GM23248 (cell line): ENCODE measurements around the gene RAD51B. TPM values are rescaled to one million over a fixed set of nuclear protein-coding genes. Genes with fewer than 3 reads are reported as not detected.
"Not testable (repeated sequence)": the region's sequence is repeated elsewhere in the genome, so short reads cannot be mapped to it uniquely, and the experiment has no call there.

Experiments used
- DNase-seq: peaks from one replicate; pipeline ENCODE4 v3.0.0-alpha.2; 2015
- H2AFZ ChIP-seq: fragments of 200-600 bp; sonication (generic); 2 replicates; pipeline ENCODE4 v1.6.1; 2016; ENCODE audit warnings: antibody characterized with exemption
- H3F3A ChIP-seq: fragments of 200-600 bp; sonication (generic); 2 replicates; pipeline ENCODE4 v1.6.1; 2016; ENCODE audit warnings: mild to moderate bottlenecking, antibody characterized with exemption, mixed run types; ENCODE audit not compliant: insufficient read depth
- H3K27ac ChIP-seq: fragments of 200-600 bp; sonication (generic); 2 replicates; pipeline ENCODE4 v1.5.1; 2016; ENCODE audit warnings: mild to moderate bottlenecking
- H3K27me3 ChIP-seq: fragments of 200-600 bp; sonication (generic); replicated peaks from 2 replicates; pipeline ENCODE4 v1.6.1; 2016; ENCODE audit warnings: mild to moderate bottlenecking; ENCODE audit not compliant: insufficient read depth
- H3K36me3 ChIP-seq: fragments of 200-600 bp; sonication (generic); 2 replicates; pipeline ENCODE4 v1.6.1; 2016; ENCODE audit warnings: low read depth, mild to moderate bottlenecking
- H3K4me1 ChIP-seq: fragments of 200-600 bp; sonication (generic); 2 replicates; pipeline ENCODE4 v1.6.1; 2016; ENCODE audit warnings: mild to moderate bottlenecking; ENCODE audit not compliant: insufficient read depth
- H3K4me2 ChIP-seq: fragments of 200-600 bp; sonication (generic); one replicate; pipeline ENCODE4 v1.6.1; 2016; ENCODE audit warnings: mild to moderate bottlenecking; ENCODE audit not compliant: unreplicated experiment
- H3K4me3 ChIP-seq: fragments of 200-600 bp; sonication (generic); 2 replicates; pipeline ENCODE4 v1.5.1; 2016; ENCODE audit warnings: mild to moderate bottlenecking
- H3K79me2 ChIP-seq: fragments of 200-600 bp; sonication (generic); 2 replicates; pipeline ENCODE4 v1.6.1; 2016; ENCODE audit warnings: mild to moderate bottlenecking; ENCODE audit not compliant: insufficient read depth
- H3K9ac ChIP-seq: fragments of 200-600 bp; sonication (generic); 2 replicates; pipeline ENCODE4 v1.6.1; 2016; ENCODE audit warnings: mild to moderate bottlenecking
- H3K9me2 ChIP-seq: fragments of 200-600 bp; sonication (generic); 2 replicates; pipeline ENCODE4 v1.6.1; 2016; ENCODE audit warnings: mixed run types, mild to moderate bottlenecking, moderate library complexity; ENCODE audit not compliant: insufficient read depth
- H3K9me3 ChIP-seq: fragments of 200-600 bp; sonication (generic); one replicate; pipeline ENCODE4 v1.6.1; 2017; ENCODE audit warnings: low read depth
- H4K20me1 ChIP-seq: fragments of 200-600 bp; sonication (generic); 2 replicates; pipeline ENCODE4 v1.6.0; 2016; ENCODE audit not compliant: insufficient read depth
- EZH2 ChIP-seq: fragments of 200-600 bp; sonication (generic); IDR thresholded peaks from 2 replicates; pipeline ENCODE4 v1.6.1; 2018; ENCODE audit warnings: antibody characterized with exemption, mild to moderate bottlenecking; ENCODE audit not compliant: insufficient read depth, poor library complexity, severe bottlenecking
- EZH2phosphoT487 ChIP-seq: fragments of 200-600 bp; sonication (generic); IDR thresholded peaks from 2 replicates; pipeline ENCODE4 v1.6.1; 2018; ENCODE audit warnings: antibody characterized with exemption, moderate library complexity, mild to moderate bottlenecking, low read depth; ENCODE audit not compliant: insufficient read depth
- WGBS, 2 experiments: methylation state at CpG; one replicate each; pipeline ENCODE4 v1.1.6; 2015 to 2017; ENCODE audit warnings: low lambda C conversion rate in 2 of 2, low coverage in 1 of 2; ENCODE audit errors: missing lambda C conversion rate in 2 of 2; 5-methylcytosine and 5-hydroxymethylcytosine counted together
- in situ Hi-C: fragments of 300-500 bp; cut with MboI; formaldehyde crosslinking; loops from 2 replicates; pipeline ENCODE4 v1.15.0; 2020
- polyA plus RNA-seq: library from polyadenylated mRNA; unstranded; fragments of >200 nt; fragmentation: Nextera tagmentation; extraction: Ambion mirVana; gene quantifications from 2 replicates; pipeline ENCODE4 v1.2.1, GENCODE V29; 2016
- total RNA-seq: library from RNA; depleted of rRNA; stranded (reverse); fragments of >200 nt; shearing (Covaris generic); gene quantifications from 2 replicates; pipeline ENCODE4 v1.2.3, GENCODE V29; 2014

RAD51B gene
- total and polyA plus RNA-seq, 2 experiments from 2014 or later = 4.0 to 8.8 TPM

DNA sequence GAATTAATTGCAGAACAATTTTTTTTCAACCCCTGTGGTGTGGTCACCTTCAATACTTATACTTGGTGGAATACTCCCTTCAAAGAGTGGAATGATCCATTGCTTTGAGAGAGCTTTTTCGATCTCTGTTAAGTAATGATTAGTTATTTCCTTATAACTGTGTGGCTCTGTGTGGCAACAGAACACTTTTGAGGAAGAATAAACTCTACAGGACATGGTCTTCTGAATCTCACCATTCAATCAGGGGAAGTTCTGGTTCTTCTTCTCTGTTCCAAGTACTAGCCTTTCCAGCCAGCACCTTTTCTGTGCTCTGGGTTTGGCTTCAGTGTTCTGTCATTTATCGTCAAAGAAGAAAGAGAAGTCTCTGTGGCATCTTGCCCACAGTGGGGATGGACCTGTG lies 604.1 kb downstream of the RAD51B start:
- no peaks in the 10 kb centered on the region for H3F3A ChIP-seq
- no peak overlapping the region for H3K4me2 ChIP-seq
- 91 to 100% methylated on average over 2 of the region's 2 CpGs for WGBS, 2 experiments
- TF ChIP-seq EZH2 = no peak
- no peaks in the 10 kb centered on the region for H3K27me3 ChIP-seq
- H3K9me3 ChIP-seq = no peaks in the 10 kb centered on the region
- H4K20me1 ChIP-seq = no peaks in the 10 kb centered on the region
- H2AFZ ChIP-seq = no peak overlapping the region
- peaks cover 3% of the 10 kb centered on the region; the same call in 1 of the 2 replicates for H3K4me1 ChIP-seq
- H3K27ac ChIP-seq = no peak overlapping the region
- no peaks in the 10 kb centered on the region for H3K36me3 ChIP-seq
- DNase-seq = no peak
- no peak overlapping the region for H3K4me3 ChIP-seq
- in situ Hi-C loops = no loop called here
- no peaks in the 10 kb centered on the region for H3K9me2 ChIP-seq
- no peaks in the 10 kb centered on the region for H3K79me2 ChIP-seq
- H3K9ac ChIP-seq = no peak overlapping the region

- no peaks in the 10 kb centered on the region for H4K20me1 ChIP-seq
- in situ Hi-C loops = no loop called here
- no peaks in the 10 kb centered on the region for H3K9me3 ChIP-seq
- no peak overlapping the region for H3K9ac ChIP-seq
- H3K27me3 ChIP-seq = no peaks in the 10 kb centered on the region
- H3K79me2 ChIP-seq = no peaks in the 10 kb centered on the region
- no peak overlapping the region for H2AFZ ChIP-seq
- 50 to 53% methylated on average over 2 of the region's 2 CpGs for WGBS, 2 experiments
- no peaks in the 10 kb centered on the region for H3K36me3 ChIP-seq
- H3F3A ChIP-seq = no peaks in the 10 kb centered on the region
- H3K4me2 ChIP-seq = no peak overlapping the region
- TF ChIP-seq EZH2 = no peak
- no peak for TF ChIP-seq EZH2phosphoT487
- H3K27ac ChIP-seq = no peak overlapping the region
- peaks cover 3% of the 10 kb centered on the region; the same call in 1 of the 2 replicates for H3K4me1 ChIP-seq
- H3K9me2 ChIP-seq = no peaks in the 10 kb centered on the region
- DNase-seq = no peak
- no peak overlapping the region for H3K4me3 ChIP-seq
Measured at GRCh38 chr14:68424443-68425172, 605.0 kb downstream of the RAD51B start.

DNA sequence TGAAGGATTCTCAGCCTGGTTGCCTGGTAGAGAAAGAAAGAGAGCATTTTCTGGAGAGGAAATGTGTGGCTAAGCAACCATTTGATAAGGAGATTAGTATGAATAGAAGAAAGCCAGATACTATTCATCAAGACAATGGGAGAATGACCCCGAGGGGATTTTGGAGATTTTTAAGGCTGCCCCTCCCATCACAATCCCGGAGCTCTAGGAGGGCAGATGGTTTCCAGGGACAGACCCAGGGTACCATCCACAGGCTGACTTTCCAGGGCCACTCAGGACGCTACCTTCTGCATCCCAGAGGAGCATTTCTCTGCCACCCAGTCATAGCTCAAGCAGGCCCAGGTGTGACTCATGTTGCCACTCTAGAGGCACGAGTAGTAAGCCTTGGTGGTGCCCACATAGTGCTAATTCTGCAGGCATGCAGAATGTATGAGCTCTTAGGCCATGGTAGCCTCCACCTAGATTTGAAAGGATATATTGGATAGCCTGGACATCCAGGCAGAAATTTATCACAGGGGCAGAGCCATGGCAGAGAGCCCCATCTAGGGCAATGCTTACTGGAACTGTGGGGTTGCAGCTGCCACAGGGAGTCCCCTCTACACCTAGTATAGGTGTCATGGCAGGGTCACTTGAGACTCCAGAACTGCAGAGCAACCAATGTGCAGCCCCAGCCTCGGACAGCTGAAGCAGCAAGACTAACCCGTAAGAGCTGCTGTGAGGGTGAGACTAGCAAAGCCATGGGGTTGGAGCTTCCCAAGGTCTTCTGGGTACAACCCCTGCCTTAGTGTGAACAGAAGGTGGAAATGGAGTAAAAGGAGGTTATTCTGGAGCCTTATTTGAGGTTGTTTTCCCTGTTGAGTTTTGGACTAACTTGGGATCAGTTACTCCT lies 607.3 kb downstream of the RAD51B start:
- Histone ChIP-seq H3K9ac (no peak overlapping the region), H3K4me3 (no peak overlapping the region), H2AFZ (no peak overlapping the region), H3K4me2 (no peak overlapping the region), H3K79me2 (no peaks in the 10 kb centered on the region), H3K27me3 (no peaks in the 10 kb centered on the region), H3K9me3 (no peaks in the 10 kb centered on the region), H3K27ac (no peak overlapping the region), H3F3A (no peaks in the 10 kb centered on the region), H4K20me1 (no peaks in the 10 kb centered on the region), H3K9me2 (no peaks in the 10 kb centered on the region), H3K36me3 (no peaks in the 10 kb centered on the region), H3K4me1 (peaks cover 3% of the 10 kb centered on the region; the same call in 1 of the 2 replicates)
- WGBS, 2 experiments = 76 to 80% methylated on average over 6 of the region's 6 CpGs
- DNase-seq = no peak
- in situ Hi-C loops = no loop called here
- TF ChIP-seq EZH2phosphoT487 (no peak), EZH2 (no peak)

- no peaks in the 10 kb centered on the region for H3K9me3 ChIP-seq
- H3K4me2 ChIP-seq = no peak overlapping the region
- H2AFZ ChIP-seq = no peak overlapping the region
- no peak overlapping the region for H3K27ac ChIP-seq
- peaks cover 3% of the 10 kb centered on the region; the same call in 1 of the 2 replicates for H3K4me1 ChIP-seq
- no peaks in the 10 kb centered on the region for H3K36me3 ChIP-seq
- no peak for TF ChIP-seq EZH2phosphoT487
- TF ChIP-seq EZH2 = no peak
- DNase-seq = no peak
- no peaks in the 10 kb centered on the region for H3K79me2 ChIP-seq
- H3K9ac ChIP-seq = no peak overlapping the region
- H3K4me3 ChIP-seq = no peak overlapping the region
- in situ Hi-C loops = no loop called here
- H4K20me1 ChIP-seq = no peaks in the 10 kb centered on the region
- H3K27me3 ChIP-seq = no peaks in the 10 kb centered on the region
- no peaks in the 10 kb centered on the region for H3K9me2 ChIP-seq
- no peaks in the 10 kb centered on the region for H3F3A ChIP-seq
Measured at GRCh38 chr14:68427550-68427890, 607.9 kb downstream of the RAD51B start.

DNA sequence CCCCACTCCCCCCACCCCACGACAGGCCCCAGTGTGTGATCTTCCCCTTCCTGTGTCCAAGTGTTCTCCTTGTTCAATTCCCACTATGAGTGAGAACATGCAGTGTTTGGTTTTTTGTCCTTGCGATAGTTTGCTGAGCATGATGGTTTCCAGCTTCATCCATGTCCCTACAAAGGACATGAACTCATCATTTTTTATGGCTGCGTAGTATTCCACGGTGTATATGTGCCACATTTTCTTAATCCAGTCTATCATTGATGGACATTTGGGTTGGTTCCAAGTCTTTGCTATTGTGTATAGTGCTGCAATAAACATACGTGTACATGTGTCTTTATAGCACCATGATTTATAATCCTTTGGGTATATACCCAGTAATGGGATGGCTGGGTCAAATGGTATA lies 609.3 kb downstream of the RAD51B start:
- H2AFZ ChIP-seq, H3K4me1 ChIP-seq, H4K20me1 ChIP-seq, H3K27me3 ChIP-seq, DNase-seq, H3K4me2 ChIP-seq, in situ Hi-C loops, H3K36me3 ChIP-seq, H3K9ac ChIP-seq, H3K4me3 ChIP-seq, H3K79me2 ChIP-seq, H3K9me3 ChIP-seq, H3F3A ChIP-seq, H3K27ac ChIP-seq, H3K9me2 ChIP-seq: not testable (repeated sequence)
- WGBS, 2 experiments = 69 to 70% methylated on average over 5 of the region's 5 CpGs

DNA sequence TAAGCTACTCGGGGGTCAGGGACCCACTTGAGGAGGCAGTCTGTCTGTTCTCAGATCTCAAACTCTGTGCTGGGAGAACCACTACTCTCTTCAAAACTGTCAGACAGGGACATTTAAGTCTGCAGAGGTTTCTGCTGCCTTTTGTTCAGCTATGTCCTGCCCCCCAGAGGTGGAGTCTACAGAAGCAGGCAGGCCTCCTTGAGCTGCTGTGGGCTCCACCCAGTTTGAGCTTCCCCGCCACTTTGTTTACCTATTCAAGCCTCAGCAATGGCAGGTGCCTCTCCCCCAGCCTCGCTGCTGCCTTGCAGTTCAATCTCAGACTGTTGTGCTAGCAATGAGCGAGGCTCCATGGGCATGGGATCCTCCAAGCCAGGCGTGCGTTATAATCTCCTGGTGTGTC lies 614.6 kb downstream of the RAD51B start:
- H2AFZ ChIP-seq, H3K27ac ChIP-seq, H3K36me3 ChIP-seq, H3K79me2 ChIP-seq, H3K9me2 ChIP-seq, H3K9ac ChIP-seq, H3F3A ChIP-seq, in situ Hi-C loops, H4K20me1 ChIP-seq, DNase-seq, H3K4me3 ChIP-seq, H3K4me1 ChIP-seq, H3K9me3 ChIP-seq, H3K27me3 ChIP-seq, H3K4me2 ChIP-seq: not testable (repeated sequence)
- 94 to 95% methylated on average over 6 of the region's 6 CpGs for WGBS, 2 experiments

- H3F3A ChIP-seq, H3K36me3 ChIP-seq, H3K4me2 ChIP-seq, H4K20me1 ChIP-seq, H3K79me2 ChIP-seq, DNase-seq, H3K4me1 ChIP-seq, H3K27ac ChIP-seq, H3K9ac ChIP-seq, H3K27me3 ChIP-seq, H3K9me2 ChIP-seq, H2AFZ ChIP-seq, H3K9me3 ChIP-seq, H3K4me3 ChIP-seq, in situ Hi-C loops: not testable (repeated sequence)
Measured at GRCh38 chr14:68435631-68436030, 616.1 kb downstream of the RAD51B start.
